NCI-H2029 (cell line): ENCODE data around the gene POP4.
"Not testable (repeated sequence)": the region's sequence is repeated elsewhere in the genome, so short reads cannot be mapped to it uniquely, and the experiment has no call there.

ENCODE experiments used
- DNase-seq: peaks from one replicate; lab custom pipeline; 2025; lab: John Stamatoyannopoulos, UW

The POP4 gene

GRCh38 chr19:29605653-29606419 lies at the start of gene POP4:
TSS of gene POP4 (plus strand) at chr19:29606283. CDS start at chr19:29606319, 36 bp downstream.
- peak; percentile 93 for DNase-seq

DNA sequence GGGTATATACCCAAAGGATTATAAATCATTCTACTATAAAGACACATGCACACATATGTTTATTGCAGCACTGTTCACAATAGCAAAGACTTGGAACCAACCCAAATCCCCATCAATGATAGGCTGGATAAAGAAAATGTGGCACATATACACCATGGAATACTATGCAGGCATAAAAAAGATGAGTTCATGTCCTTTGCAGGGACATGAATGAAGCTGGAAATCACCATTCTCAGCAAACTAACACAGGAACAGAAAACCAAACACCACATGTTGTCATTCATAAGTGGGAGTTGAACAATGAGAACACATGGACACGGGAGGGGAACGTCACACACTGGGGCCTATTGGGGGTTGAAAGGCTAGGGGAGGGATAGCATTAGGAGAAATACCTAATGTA lies 47.0 kb upstream of the POP4 start:
- not testable (repeated sequence) for DNase-seq

DNA sequence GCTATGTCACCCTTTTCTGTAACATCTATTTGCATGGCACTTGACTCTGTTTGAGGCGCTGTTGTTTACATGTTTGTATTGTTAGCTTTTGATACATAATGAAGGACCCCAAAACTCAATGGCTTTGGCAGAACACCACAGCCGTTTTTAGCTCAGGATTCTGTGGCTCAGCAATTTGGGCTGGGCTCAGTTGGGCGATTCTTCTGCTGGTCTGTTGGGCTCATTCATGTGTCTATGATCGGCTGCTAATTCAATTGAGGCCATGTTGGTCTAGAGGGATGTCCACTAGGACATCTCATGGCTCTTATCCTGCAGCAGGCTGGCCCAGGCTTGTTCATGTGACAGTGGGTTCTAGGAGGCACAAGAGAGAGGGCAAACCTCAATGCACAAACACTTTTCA lies 46.3 kb upstream of the POP4 start:
- no peak for DNase-seq

DNA sequence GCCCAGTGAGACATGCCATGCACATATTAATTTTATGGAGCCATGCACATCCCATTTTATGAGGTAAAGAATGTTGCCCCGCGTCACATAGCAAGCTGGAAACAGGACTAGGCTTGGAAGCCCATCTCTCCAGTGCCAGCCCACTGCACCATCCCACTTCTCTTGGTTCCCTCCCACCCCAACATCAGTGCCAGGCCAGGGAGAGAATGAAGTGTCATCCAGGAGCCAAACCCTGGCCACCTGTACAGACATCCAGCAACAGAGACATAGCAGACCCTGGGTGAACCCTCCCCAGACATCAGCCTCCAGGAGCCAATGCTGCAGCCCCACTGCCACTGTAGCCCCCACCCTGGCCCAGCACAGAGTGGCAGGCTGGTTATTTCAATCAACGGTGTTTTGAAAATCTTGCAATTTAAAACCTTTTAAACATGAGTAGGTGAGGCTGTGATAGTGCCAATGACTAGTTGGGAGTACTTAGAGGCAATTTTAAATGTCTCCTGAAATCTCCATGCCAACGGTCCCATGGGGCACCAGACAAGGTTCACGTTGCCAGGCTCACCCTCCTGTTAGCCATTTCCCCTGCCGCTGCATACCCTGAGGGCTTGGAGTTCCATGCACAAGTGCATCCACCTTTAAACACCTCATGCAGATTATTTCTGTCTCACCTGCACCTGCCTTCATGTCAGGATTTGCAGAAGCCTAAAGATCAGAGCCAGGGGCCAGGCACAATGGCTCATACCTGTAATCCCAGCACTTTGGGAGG lies 45.6 kb upstream of the POP4 start:
- no peak for DNase-seq

DNA sequence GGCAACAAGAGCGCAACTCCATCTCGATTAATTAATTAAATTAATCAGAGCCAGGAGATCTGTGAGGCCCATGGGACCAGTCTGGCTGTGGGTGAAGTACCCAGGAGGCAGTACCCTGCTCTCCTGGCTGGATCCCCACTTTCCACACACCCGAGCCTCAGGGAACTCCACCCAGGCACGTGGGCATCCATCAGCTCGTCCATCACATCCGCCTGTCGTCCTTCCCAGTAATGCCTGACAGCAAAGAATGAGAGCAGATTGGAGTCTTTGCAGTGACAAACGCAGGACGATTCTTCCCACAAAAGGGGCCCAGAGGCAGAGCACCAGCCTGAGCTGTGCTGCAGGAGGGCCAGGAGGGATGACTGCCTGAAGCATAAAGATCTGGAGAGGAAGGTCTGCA lies 44.5 kb upstream of the POP4 start:
- no peak for DNase-seq

- DNase-seq, result no peak
Observed at GRCh38 chr19:29562299-29563297, 43.5 kb upstream of the POP4 start.

DNA sequence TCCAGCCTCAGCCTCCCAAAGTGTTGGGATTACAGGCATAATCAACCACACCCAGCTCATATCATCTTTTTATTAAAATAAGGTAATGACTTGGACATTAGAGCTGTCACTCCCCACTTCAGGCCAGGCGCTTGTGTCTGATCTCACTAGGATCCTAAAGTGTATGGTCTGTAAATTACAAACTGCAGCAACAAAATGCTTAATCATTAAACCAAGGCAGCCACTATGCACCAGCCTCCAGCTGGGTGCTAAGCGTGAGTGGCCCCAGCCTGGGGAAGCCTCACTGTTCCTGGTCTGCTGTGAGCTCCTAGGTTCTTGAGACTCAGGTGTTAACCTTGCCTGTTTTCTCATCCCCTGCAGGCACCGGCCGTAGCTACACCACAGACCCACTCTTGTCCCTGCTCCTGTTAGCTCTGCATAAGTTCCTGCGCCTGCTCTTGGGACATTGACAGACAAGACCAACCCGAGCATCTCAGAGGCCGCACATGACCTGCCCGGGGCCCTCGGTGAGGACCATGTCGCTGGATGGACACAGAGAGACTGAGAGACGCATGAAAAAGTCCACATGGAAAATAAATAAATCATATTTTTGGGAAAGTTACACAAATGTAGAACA lies 42.5 kb upstream of the POP4 start:
- DNase-seq, result no peak

DNA sequence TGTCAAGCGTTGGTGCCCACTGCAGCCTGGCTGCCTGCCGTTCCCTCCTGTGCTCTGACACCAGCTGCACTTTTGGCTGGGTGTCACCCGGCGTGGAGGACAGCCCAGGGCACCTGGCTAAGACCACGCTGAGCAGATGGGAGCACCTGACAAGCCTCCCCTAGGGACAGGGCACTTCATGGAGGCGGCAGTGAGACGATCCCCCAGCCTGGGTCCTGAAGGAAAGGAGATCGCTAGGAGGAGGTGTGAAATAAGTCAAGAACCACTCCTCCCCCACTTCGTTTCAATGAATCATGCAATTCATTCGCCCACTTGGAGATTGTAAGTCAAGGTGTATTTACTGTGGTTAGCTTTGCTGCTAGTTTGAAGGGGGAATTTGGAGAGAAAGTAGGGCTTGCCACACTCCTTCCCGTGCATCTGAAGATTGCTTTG lies 41.5 kb upstream of the POP4 start:
- no peak for DNase-seq

- no peak for DNase-seq
Observed at GRCh38 chr19:29565171-29565570, 40.9 kb upstream of the POP4 start.

GRCh38 chr19:29566496-29567054 lies 39.5 kb upstream of the POP4 start:
- no peak for DNase-seq

DNA sequence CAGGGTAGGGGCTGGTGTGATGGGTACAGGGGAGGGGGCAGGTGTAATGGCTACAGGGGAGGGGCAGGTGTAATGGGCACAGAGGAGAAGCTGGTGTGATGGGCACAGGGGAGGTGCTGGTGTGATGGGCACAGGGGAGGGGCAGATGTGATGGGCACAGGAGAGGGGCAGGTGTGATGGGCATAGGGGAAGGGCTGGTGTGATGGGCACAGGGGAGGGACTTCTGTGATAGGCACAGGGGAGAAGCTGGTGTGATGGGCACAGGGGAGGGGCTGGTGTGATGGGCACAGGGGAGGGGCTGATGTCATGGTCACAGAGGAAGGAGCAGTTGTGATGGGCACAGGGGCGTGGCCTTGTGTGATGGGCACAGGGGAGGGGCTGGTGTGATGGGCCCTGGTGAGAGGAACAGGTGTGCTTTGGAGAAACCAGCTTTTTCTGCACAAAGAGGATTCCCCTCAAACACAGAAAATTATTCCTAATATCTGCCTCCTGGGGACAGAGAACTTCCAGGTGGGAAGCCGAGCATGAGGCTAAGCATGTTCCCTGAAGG lies 38.6 kb upstream of the POP4 start:
- no peak for DNase-seq

- no peak for DNase-seq
Observed at GRCh38 chr19:29568036-29569025, 37.8 kb upstream of the POP4 start.

DNA sequence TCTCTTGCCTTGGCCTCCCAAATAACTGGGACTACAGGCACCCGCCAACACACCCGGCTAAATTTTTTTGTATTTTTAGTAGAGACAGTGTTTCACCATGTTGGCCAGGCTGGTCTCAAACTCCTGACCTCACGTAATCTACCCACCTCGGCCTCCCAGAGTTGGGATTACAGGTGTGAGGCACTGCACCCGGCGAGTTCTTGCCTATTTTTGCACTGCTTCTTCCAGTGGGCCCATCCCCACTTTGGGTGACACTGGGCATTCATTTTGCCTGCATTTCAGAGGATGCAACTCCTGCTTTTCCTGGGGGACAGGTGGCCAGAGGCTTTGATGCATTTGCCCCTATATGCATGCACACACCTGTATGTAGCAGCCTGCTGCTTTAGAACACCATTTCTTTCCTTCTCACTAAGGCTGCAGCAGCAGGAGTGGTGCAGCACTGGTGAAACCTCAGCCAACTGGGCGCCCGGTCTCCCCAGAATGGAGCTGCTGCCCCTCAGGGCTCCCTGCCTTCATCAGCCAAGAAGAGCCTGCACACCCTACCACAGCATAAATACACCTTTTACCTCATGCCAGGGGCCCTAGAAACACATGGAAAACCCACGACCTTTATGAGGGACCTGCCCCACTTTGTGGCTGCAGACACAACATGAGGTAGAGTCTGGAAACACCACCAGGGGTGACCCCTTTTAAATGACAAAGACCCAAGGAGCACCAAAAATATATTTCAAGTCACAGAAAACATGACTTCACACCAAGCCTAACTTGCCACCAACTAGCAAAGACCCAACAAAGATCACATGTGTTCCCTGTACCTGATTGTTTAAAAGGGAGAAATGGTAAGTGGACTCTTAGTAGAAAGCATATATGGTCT lies 36.8 kb upstream of the POP4 start:
- no peak for DNase-seq

DNA sequence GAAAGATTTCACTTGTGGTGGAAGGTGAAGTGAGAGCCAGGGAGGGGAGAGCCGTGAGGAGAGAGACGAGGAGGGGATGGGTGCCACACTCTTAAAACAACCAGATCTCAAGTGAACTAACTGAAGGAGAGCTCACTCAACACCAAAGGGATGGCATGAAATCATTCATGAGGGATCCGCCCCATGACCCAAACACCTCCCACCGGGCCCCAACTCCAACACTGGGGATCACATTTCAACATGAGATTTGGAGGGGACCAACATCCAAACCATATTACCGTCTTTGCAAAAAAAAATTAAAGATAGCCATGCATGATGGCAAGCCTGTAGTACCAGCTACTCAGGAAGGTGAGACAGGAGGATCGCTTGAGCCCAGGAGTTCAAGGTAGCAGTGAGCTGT lies 34.9 kb upstream of the POP4 start:
- no peak for DNase-seq

GRCh38 chr19:29573486-29573885 lies 32.6 kb upstream of the POP4 start:
- no peak for DNase-seq

DNA sequence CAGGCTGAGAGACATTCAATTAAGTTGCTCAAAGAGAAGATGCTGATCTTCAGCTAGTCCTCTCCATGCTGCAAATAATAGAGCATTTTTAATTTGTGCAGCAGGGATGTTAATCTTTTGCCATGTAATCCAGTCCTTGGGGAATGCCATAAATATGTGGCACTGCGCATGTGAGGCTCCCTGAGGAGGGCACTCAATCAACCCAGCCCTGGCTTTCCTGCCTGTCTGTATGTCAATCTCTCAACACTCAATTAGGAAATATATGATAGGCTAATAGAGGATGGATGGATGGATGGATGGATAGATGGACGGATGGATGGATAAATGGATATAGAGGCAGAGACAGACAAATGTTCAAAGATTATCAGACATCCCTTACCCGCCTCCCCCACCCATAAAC lies 31.6 kb upstream of the POP4 start:
- no peak for DNase-seq

- DNase-seq, result no peak
Observed at GRCh38 chr19:29576046-29576606, 30.0 kb upstream of the POP4 start.
